Duodenal mucosa (tissue), 2 donors: ENCODE results near the gene ZNF212.

ENCODE experiments used
- H3K27ac ChIP-seq: one replicate; pipeline ENCODE4 v1.7.0; 2013; ENCODE audit warnings: low read depth, low read length
- H3K27me3 ChIP-seq, 2 donors: one replicate each; pipeline ENCODE4 v1.7.0; 2013; ENCODE audit warnings: low read length in 2 of 2, control low read depth in 1 of 2; ENCODE audit not compliant: insufficient read depth in 2 of 2, control insufficient read depth in 1 of 2
- H3K36me3 ChIP-seq, 2 donors: one replicate each; pipeline ENCODE4 v1.7.0; 2013; ENCODE audit warnings: low read length in 2 of 2, control low read depth in 1 of 2; ENCODE audit not compliant: insufficient read depth in 2 of 2, control insufficient read depth in 1 of 2
- H3K4me1 ChIP-seq, 2 donors: one replicate each; pipeline ENCODE4 v1.7.0; 2013; ENCODE audit warnings: low read length in 2 of 2, control low read depth in 1 of 2; ENCODE audit not compliant: insufficient read depth in 2 of 2, control insufficient read depth in 1 of 2
- H3K4me3 ChIP-seq, 2 donors: one replicate each; pipeline ENCODE4 v1.7.0; 2013; ENCODE audit warnings: low read length in 2 of 2, low read depth in 1 of 2
- H3K9ac ChIP-seq, 2 donors: one replicate each; pipeline ENCODE4 v1.7.0; 2013; ENCODE audit warnings: low read length in 2 of 2, low read depth in 1 of 2
- H3K9me3 ChIP-seq, 2 donors: one replicate each; pipeline ENCODE4 v1.7.0; 2013; ENCODE audit warnings: low read length in 2 of 2, control low read depth in 1 of 2; ENCODE audit not compliant: control insufficient read depth in 1 of 2

The ZNF212 gene

GRCh38 chr7:149239345-149240143 lies at the start of gene ZNF212:
TSS of gene ZNF212 (plus strand) at chr7:149239651. CDS start at chr7:149239779, 128 bp downstream.
- H3K4me3 ChIP-seq = peak within 1 kb of the TSS; percentile 84 to 100
- H3K27ac ChIP-seq = peak within 1 kb of the TSS; percentile 31
- peak within 1 kb of the TSS; percentile 64 to 96 for H3K9ac ChIP-seq
- H3K4me1 ChIP-seq = peaks cover 16 to 20% of the 10 kb centered on the region in 2 donors
- H3K27me3 ChIP-seq = no peaks in the 10 kb centered on the region
- H3K9me3 ChIP-seq = no peaks in the 10 kb centered on the region
- no peaks in the 10 kb centered on the region for H3K36me3 ChIP-seq

GRCh38 chr7:149191851-149192250 lies 47.6 kb upstream of the ZNF212 start:
- Histone ChIP-seq H3K9me3 (no peaks in the 10 kb centered on the region), H3K4me1 (peaks cover 16 to 18% of the 10 kb centered on the region in 2 donors), H3K4me3 (peak overlapping the region in 1 of 2 donors; percentile 31), H3K9ac (no peak overlapping the region), H3K36me3 (no peaks in the 10 kb centered on the region), H3K27ac (no peak overlapping the region), H3K27me3 (no peaks in the 10 kb centered on the region)

DNA sequence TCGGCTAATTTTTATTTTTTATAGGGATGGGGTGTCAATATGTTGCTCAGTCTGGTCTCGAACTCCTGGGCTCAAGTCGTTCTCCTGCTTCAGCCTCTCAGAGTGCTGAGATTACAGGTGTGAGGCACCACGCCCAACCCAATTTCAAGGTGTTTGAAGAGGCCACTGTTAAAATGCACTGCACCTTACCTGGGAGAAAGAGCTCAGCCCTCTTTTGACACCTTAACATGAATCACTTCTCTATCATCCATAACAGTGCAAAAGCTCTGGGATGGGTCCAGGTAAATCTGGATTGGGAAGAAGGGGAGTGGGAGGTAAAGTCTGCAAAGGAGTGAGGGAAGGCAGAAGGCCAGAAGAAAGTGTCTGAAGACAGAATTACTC lies 44.7 kb upstream of the ZNF212 start:
- H3K4me3 ChIP-seq = peak overlapping the region; percentile 84 to 87
- H3K27ac ChIP-seq = peak overlapping the region; percentile 89
- peaks cover 21 to 23% of the 10 kb centered on the region in 2 donors for H3K4me1 ChIP-seq
- H3K27me3 ChIP-seq = no peaks in the 10 kb centered on the region
- peaks cover 15 to 18% of the 10 kb centered on the region in 2 donors for H3K36me3 ChIP-seq
- peak overlapping the region; percentile 91 to 96 for H3K9ac ChIP-seq
- H3K9me3 ChIP-seq = no peaks in the 10 kb centered on the region

- Histone ChIP-seq H3K27me3 (no peaks in the 10 kb centered on the region), H3K4me3 (peak within 1 kb of the TSS; percentile 87 to 95), H3K36me3 (peaks cover 20 to 24% of the 10 kb centered on the region in 2 donors)
Measured at GRCh38 chr7:149195180-149196150, 44.0 kb upstream of the ZNF212 start, which contains the start of gene ZNF282. TSS of gene ZNF282 (plus strand) at chr7:149195546. CDS start at chr7:149195590, 44 bp downstream.

GRCh38 chr7:149196151-149196704 lies 43.2 kb upstream of the ZNF212 start:
- no peaks in the 10 kb centered on the region for H3K9me3 ChIP-seq
- peak overlapping the region; percentile 87 to 95 for H3K4me3 ChIP-seq
- peak overlapping the region; percentile 82 to 96 for H3K9ac ChIP-seq
- H3K27ac ChIP-seq = peak overlapping the region; percentile 89
- H3K27me3 ChIP-seq = no peaks in the 10 kb centered on the region
- H3K4me1 ChIP-seq = peaks cover 21 to 23% of the 10 kb centered on the region in 2 donors
- peaks cover 25 to 32% of the 10 kb centered on the region in 2 donors for H3K36me3 ChIP-seq

More at GRCh38 chr7:149195180-149196150, 44.0 kb upstream of the ZNF212 start, which contains the start of gene ZNF282:
- peak within 1 kb of the TSS; percentile 89 for H3K27ac ChIP-seq
- H3K9me3 ChIP-seq = no peaks in the 10 kb centered on the region
- peaks cover 21 to 23% of the 10 kb centered on the region in 2 donors for H3K4me1 ChIP-seq
- H3K9ac ChIP-seq = peak within 1 kb of the TSS; percentile 91 to 96

DNA sequence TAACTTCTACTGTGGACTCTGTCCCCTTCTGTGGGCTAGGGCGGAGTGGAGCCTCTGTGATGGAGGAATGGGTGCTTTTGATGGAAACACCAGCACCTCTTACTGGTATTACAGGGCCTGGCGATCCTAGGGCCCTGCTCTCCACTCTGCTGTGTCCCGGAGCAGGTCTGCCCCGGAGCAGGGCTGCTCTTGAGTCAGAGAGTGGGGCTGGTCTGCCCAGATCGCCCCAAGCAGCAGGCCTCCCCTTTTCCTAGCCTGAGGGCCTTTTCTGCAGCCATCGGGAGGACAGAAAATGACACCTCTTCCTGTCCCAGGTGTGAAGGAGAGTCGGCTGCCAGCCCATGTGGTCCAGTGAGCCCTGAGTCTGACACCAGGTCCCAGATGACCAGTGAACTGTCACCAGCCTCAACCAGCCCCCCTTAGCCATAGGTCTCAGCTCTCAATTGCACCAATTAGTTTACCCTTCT lies 42.7 kb upstream of the ZNF212 start:
- Histone ChIP-seq H3K4me1 (peaks cover 18 to 19% of the 10 kb centered on the region in 2 donors), H3K4me3 (peak overlapping the region; percentile 87 to 95), H3K27ac (no peak overlapping the region), H3K27me3 (no peaks in the 10 kb centered on the region), H3K9me3 (no peaks in the 10 kb centered on the region), H3K36me3 (peaks cover 27 to 37% of the 10 kb centered on the region in 2 donors), H3K9ac (peak overlapping the region; percentile 82 to 96)

GRCh38 chr7:149197675-149198074 lies 41.8 kb upstream of the ZNF212 start:
- H3K9ac ChIP-seq = no peak overlapping the region
- H3K27ac ChIP-seq = no peak overlapping the region
- peaks cover 27 to 41% of the 10 kb centered on the region in 2 donors for H3K36me3 ChIP-seq
- no peaks in the 10 kb centered on the region for H3K27me3 ChIP-seq
- H3K4me1 ChIP-seq = peaks cover 17% of the 10 kb centered on the region in 2 donors
- H3K4me3 ChIP-seq = no peak overlapping the region
- no peaks in the 10 kb centered on the region for H3K9me3 ChIP-seq

DNA sequence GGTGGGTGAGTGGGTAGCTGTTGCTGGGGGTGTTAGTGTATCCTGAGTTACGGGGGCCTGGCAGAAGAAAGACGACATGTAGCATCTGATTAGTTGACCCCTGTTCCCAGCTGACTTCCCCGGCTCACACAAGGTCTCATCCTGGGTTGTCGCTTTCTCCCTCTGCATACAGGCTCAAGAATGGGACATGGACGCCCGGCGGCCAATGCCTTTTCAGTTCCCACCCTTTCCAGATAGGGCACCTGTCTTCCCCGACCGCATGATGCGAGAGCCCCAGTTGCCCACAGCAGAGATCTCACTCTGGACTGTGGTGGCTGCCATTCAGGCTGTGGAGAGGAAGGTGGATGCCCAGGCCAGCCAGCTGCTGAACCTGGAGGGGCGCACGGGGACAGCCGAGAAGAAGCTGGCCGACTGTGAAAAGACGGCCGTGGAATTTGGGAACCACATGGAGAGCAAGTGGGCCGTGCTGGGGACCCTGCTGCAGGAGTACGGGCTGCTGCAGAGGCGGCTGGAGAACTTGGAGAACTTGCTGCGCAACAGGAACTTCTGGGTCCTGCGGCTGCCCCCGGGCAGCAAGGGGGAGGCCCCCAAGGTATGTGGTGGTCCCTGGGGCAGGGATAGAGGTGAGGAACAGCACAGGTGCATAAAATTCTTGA lies 41.2 kb upstream of the ZNF212 start:
- peaks cover 17% of the 10 kb centered on the region in 2 donors for H3K4me1 ChIP-seq
- no peak overlapping the region for H3K9ac ChIP-seq
- H3K4me3 ChIP-seq = no peak overlapping the region
- peaks cover 27 to 47% of the 10 kb centered on the region in 2 donors for H3K36me3 ChIP-seq
- H3K27ac ChIP-seq = no peak overlapping the region
- no peaks in the 10 kb centered on the region for H3K27me3 ChIP-seq
- H3K9me3 ChIP-seq = no peaks in the 10 kb centered on the region

DNA sequence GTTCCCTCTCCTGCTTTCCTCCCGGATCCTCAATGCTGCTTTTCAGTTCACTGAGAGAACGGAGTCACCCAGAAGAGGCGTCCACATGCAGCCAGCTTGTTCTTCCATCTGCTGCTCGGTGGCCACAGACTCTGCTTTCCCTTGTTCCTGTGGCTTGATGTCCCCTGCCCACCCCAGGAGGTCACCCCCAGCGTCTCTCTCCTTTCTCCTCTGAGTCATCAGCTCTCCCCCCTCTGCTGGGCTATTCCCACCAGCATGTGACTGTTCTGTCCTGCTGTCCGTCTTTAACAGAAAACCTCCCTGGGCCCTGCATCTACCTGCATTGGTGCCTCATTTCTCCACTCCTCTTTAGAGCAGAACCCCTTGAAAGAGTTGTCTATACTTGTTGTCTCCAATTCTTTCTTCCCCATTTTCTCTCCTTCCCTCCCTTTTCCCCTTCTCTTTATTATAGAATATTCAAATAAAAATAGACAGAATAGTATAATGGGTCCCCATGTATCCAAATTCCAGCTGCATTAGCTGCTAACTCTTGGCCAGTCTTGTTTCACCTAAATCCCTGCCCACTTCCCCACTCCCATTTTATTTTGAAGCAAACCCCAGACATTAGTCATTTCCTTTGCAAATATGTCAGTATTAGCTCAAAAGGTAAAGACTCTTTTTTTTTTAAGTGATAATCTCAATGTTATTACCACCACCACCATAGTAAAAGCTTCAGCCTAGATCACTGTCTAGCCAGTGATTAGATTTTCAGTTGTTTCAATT lies 40.0 kb upstream of the ZNF212 start:
- peaks cover 31 to 58% of the 10 kb centered on the region in 2 donors for H3K36me3 ChIP-seq

More for the DNA sequence above, 40.0 kb upstream of the ZNF212 start:
- no peak overlapping the region for H3K4me3 ChIP-seq
- no peaks in the 10 kb centered on the region for H3K27me3 ChIP-seq
- H3K9ac ChIP-seq = no peak overlapping the region
- H3K27ac ChIP-seq = no peak overlapping the region
- H3K9me3 ChIP-seq = no peaks in the 10 kb centered on the region
- H3K4me1 ChIP-seq = peaks cover 17% of the 10 kb centered on the region in 2 donors
